Erythroblast (primary cell): ENCODE results near the gene PIK3R2.
"Not testable (repeated sequence)": the region's sequence is repeated elsewhere in the genome, so short reads cannot be mapped to it uniquely, and the experiment has no call there.

Source experiments
- GATA1 ChIP-seq: IDR thresholded peaks from 2 replicates; pipeline ENCODE4 v1.6.1; 2011; ENCODE audit warnings: low read depth, mild to moderate bottlenecking, control low read depth, low read length, moderate library complexity
- POLR2A ChIP-seq: IDR thresholded peaks from 2 replicates; pipeline ENCODE4 v1.6.1; 2011; ENCODE audit warnings: mild to moderate bottlenecking, low read length

DNA sequence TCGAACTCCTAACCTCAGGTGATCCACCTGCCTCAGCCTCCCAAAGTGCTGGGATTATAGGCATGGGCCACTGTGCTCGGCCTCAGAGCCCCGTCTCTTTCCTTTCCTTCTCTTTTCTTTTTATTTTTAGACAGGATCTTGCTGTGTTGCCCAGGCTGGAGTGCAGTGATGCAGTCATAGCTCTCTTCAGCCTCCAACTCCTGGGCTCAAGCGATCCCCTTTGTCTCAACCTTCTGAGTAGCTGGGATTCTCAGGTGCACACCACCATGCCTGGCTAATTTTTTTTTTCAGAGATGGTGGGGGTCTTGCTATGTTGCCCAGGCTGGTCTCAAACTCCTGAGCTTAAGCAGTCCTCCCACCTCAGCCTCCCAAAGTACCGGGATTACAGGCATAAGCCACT, 56.9 kb downstream of the PIK3R2 start:
- not testable (repeated sequence) for TF ChIP-seq POLR2A, GATA1
